ENCODE measurements around the gene KCNQ1. TPM values are rescaled to one million over a fixed set of nuclear protein-coding genes. Genes with fewer than 3 reads are reported as not detected.

Gene KCNQ1
- polyA plus RNA-seq, 1 donor (not counting 4 experiments of a cell fraction or from before 2014, with no cell fraction given): not detected

- Histone ChIP-seq H3K4me1 (ENCODE audit: control insufficient read depth, extremely low read depth, insufficient read depth, low read length) (peaks cover 13% of the 10 kb centered on the region), H4K20me1 (ENCODE audit: control insufficient read depth, extremely low read depth, insufficient read depth, low read length) (peaks cover 2% of the 10 kb centered on the region), H3K27me3 (ENCODE audit: control insufficient read depth, extremely low read depth, insufficient read depth, low read length) (no peaks in the 10 kb centered on the region), H3K36me3 (ENCODE audit: control insufficient read depth in 2 of 2, extremely low read depth in 1 of 2, insufficient read depth in 2 of 2, low read length in 2 of 2) (peaks cover 36 to 40% of the 10 kb centered on the region in 2 experiments), H3K79me2 (ENCODE audit: control insufficient read depth, insufficient read depth, low read length) (peaks cover 41% of the 10 kb centered on the region), H3K4me2 (ENCODE audit: control insufficient read depth, extremely low read depth, insufficient read depth, low read depth, low read length) (no peak overlapping the region), H3K9me1 (ENCODE audit: control insufficient read depth, extremely low read depth, insufficient read depth, low read length) (no peaks in the 10 kb centered on the region), H3K9me3 (ENCODE audit: control insufficient read depth, low read depth, low read length) (no peaks in the 10 kb centered on the region), H3K9ac (ENCODE audit: control insufficient read depth, extremely low read depth, insufficient read depth, low read length) (no peak overlapping the region), H2AFZ (ENCODE audit: control insufficient read depth, low read length) (no peak overlapping the region), H3K27ac (ENCODE audit: control insufficient read depth, insufficient read depth, low read length) (no peak overlapping the region), H3K4me3 (ENCODE audit: control insufficient read depth in 2 of 3, extremely low read depth in 1 of 3, insufficient read depth in 2 of 3, low read depth in 1 of 3, low read length in 3 of 3) (no peak overlapping the region)
- DNase-seq (ENCODE audit: low read depth, low spot score): no peak
- TF ChIP-seq, protein P1, sequence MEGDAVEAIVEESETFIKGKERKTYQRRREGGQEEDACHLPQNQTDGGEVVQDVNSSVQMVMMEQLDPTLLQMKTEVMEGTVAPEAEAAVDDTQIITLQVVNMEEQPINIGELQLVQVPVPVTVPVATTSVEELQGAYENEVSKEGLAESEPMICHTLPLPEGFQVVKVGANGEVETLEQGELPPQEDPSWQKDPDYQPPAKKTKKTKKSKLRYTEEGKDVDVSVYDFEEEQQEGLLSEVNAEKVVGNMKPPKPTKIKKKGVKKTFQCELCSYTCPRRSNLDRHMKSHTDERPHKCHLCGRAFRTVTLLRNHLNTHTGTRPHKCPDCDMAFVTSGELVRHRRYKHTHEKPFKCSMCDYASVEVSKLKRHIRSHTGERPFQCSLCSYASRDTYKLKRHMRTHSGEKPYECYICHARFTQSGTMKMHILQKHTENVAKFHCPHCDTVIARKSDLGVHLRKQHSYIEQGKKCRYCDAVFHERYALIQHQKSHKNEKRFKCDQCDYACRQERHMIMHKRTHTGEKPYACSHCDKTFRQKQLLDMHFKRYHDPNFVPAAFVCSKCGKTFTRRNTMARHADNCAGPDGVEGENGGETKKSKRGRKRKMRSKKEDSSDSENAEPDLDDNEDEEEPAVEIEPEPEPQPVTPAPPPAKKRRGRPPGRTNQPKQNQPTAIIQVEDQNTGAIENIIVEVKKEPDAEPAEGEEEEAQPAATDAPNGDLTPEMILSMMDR (optimal IDR thresholded peaks at IDR 0.05 in 1 of 3, IDR thresholded peaks at IDR 0.05 in 1 of 3, conservative IDR thresholded peaks at IDR 0.05 in 1 of 3; ENCODE audit: extremely low read depth in 1 of 3, insufficient read depth in 2 of 3, low read length in 3 of 3): no peak
- no peak for TF ChIP-seq EZH2 (IDR thresholded peaks at IDR 0.05; ENCODE audit: low read length)
- dilution Hi-C loops (cut with MboI; ENCODE audit: extremely low pct_ligation_motif_present, low sequenced_read_pairs): no loop called here
- no peak for FAIRE-seq
Observed at GRCh38 chr11:2395856-2396255, 49.0 kb upstream of the KCNQ1 start.

DNA sequence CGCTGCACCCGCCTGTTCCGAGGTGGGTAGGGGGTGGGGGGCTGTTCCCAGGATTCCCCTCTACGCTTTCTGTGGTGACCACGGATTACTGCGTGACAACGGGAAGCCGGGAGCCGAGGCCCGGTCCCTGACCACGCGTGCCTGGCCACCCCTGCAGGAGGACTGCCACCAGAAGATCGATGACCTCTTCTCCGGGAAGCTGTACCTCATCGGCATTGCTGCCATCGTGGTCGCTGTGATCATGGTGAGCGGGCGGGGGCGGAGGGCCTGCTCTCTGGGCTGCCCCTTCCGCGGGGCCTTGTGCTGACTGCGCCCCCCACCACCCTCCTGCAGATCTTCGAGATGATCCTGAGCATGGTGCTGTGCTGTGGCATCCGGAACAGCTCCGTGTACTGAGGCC lies 48.3 kb upstream of the KCNQ1 start:
- H3K27me3 ChIP-seq (ENCODE audit: control insufficient read depth, extremely low read depth, insufficient read depth, low read length): no peaks in the 10 kb centered on the region
- no peak overlapping the region for H2AFZ ChIP-seq (ENCODE audit: control insufficient read depth, low read length)
- H3K36me3 ChIP-seq (ENCODE audit: control insufficient read depth in 2 of 2, extremely low read depth in 1 of 2, insufficient read depth in 2 of 2, low read length in 2 of 2): peaks cover 34 to 39% of the 10 kb centered on the region in 2 experiments
- no peak for FAIRE-seq
- no peak overlapping the region for H3K9ac ChIP-seq (ENCODE audit: control insufficient read depth, extremely low read depth, insufficient read depth, low read length)
- DNase-seq (ENCODE audit: low read depth, low spot score): no peak
- no peak overlapping the region for H3K4me3 ChIP-seq (ENCODE audit: control insufficient read depth in 2 of 3, extremely low read depth in 1 of 3, insufficient read depth in 2 of 3, low read depth in 1 of 3, low read length in 3 of 3)
- no peaks in the 10 kb centered on the region for H3K9me3 ChIP-seq (ENCODE audit: control insufficient read depth, low read depth, low read length)
- H3K79me2 ChIP-seq (ENCODE audit: control insufficient read depth, insufficient read depth, low read length): peaks cover 41% of the 10 kb centered on the region
- dilution Hi-C loops (cut with MboI; ENCODE audit: extremely low pct_ligation_motif_present, low sequenced_read_pairs): no loop called here
- no peak for TF ChIP-seq EZH2 (IDR thresholded peaks at IDR 0.05; ENCODE audit: low read length)
- TF ChIP-seq, protein P1 (optimal IDR thresholded peaks at IDR 0.05 in 1 of 3, IDR thresholded peaks at IDR 0.05 in 1 of 3, conservative IDR thresholded peaks at IDR 0.05 in 1 of 3; ENCODE audit: extremely low read depth in 1 of 3, insufficient read depth in 2 of 3, low read length in 3 of 3): no peak
- peaks cover 2% of the 10 kb centered on the region for H4K20me1 ChIP-seq (ENCODE audit: control insufficient read depth, extremely low read depth, insufficient read depth, low read length)
- H3K27ac ChIP-seq (ENCODE audit: control insufficient read depth, insufficient read depth, low read length): no peak overlapping the region
- peaks cover 13% of the 10 kb centered on the region for H3K4me1 ChIP-seq (ENCODE audit: control insufficient read depth, extremely low read depth, insufficient read depth, low read length)
- no peak overlapping the region for H3K4me2 ChIP-seq (ENCODE audit: control insufficient read depth, extremely low read depth, insufficient read depth, low read depth, low read length)
- H3K9me1 ChIP-seq (ENCODE audit: control insufficient read depth, extremely low read depth, insufficient read depth, low read length): no peaks in the 10 kb centered on the region

All from keratinocyte (primary cell).